ENCODE measurements around the gene PHETA2. TPM values are rescaled to one million over a fixed set of nuclear protein-coding genes. Genes with fewer than 3 reads are reported as not detected.

PHETA2 gene
- total and polyA plus RNA-seq, 2 of the 4 experiments (the other 2 are of a cell fraction) = 6.5 to 10.0 TPM

GRCh38 chr22:42086051-42086450 lies 12.0 kb downstream of the PHETA2 start:
- no TSS peak for BruUV-seq (replicated peaks)
- TF ChIP-seq, protein P1, sequence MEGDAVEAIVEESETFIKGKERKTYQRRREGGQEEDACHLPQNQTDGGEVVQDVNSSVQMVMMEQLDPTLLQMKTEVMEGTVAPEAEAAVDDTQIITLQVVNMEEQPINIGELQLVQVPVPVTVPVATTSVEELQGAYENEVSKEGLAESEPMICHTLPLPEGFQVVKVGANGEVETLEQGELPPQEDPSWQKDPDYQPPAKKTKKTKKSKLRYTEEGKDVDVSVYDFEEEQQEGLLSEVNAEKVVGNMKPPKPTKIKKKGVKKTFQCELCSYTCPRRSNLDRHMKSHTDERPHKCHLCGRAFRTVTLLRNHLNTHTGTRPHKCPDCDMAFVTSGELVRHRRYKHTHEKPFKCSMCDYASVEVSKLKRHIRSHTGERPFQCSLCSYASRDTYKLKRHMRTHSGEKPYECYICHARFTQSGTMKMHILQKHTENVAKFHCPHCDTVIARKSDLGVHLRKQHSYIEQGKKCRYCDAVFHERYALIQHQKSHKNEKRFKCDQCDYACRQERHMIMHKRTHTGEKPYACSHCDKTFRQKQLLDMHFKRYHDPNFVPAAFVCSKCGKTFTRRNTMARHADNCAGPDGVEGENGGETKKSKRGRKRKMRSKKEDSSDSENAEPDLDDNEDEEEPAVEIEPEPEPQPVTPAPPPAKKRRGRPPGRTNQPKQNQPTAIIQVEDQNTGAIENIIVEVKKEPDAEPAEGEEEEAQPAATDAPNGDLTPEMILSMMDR (conservative IDR thresholded peaks at IDR 0.05; ENCODE audit: low read depth, low read length) = no peak
- TF ChIP-seq RAD21 (IDR thresholded peaks at IDR 0.05; ENCODE audit: low read length) (no peak), USF2 (IDR thresholded peaks at IDR 0.05; ENCODE audit: low read depth, low read length) (no peak), SMC3 (IDR thresholded peaks at IDR 0.05; ENCODE audit: low read depth, low read length) (no peak), MXI1 (IDR thresholded peaks at IDR 0.05; ENCODE audit: borderline replicate concordance, low read depth, low read length) (no peak), MAFK (IDR thresholded peaks at IDR 0.05; ENCODE audit: low read depth, low read length) (no peak), POLR2A (IDR thresholded peaks at IDR 0.05; ENCODE audit: low read depth, low read length) (no peak), NFE2L2 (IDR thresholded peaks at IDR 0.05; ENCODE audit: low read depth, low read length) (no peak), RCOR1 (IDR thresholded peaks at IDR 0.05; ENCODE audit: insufficient replicate concordance, low read length) (no peak), FOS (IDR thresholded peaks at IDR 0.05; ENCODE audit: low read depth, low read length) (no peak), BHLHE40 (IDR thresholded peaks at IDR 0.05; ENCODE audit: low read depth, low read length) (no peak), RFX5 (IDR thresholded peaks at IDR 0.05; ENCODE audit: low read depth, low read length) (no peak), CHD1 (IDR thresholded peaks at IDR 0.05; ENCODE audit: low read depth, low read length) (no peak), CEBPB (IDR thresholded peaks at IDR 0.05; ENCODE audit: low read depth, low read length) (no peak), MAZ (IDR thresholded peaks at IDR 0.05; ENCODE audit: borderline replicate concordance, low read depth, low read length) (no peak)
- TF ChIP-seq, protein P2, sequence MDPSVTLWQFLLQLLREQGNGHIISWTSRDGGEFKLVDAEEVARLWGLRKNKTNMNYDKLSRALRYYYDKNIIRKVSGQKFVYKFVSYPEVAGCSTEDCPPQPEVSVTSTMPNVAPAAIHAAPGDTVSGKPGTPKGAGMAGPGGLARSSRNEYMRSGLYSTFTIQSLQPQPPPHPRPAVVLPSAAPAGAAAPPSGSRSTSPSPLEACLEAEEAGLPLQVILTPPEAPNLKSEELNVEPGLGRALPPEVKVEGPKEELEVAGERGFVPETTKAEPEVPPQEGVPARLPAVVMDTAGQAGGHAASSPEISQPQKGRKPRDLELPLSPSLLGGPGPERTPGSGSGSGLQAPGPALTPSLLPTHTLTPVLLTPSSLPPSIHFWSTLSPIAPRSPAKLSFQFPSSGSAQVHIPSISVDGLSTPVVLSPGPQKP (IDR thresholded peaks at IDR 0.05; ENCODE audit: borderline replicate concordance, low read depth, low read length) = no peak
- in situ Hi-C loops (cut with MboI; ENCODE audit: low sequenced_read_pairs) (no loop called here), dilution Hi-C loops (cut with HindIII; ENCODE audit: low sequenced_read_pairs, unreplicated experiment) (no loop called here), intact Hi-C loops (cut with micrococcal nuclease) (no loop called here)
- no peaks in the 10 kb centered on the region for H3K9me3 ChIP-seq (ENCODE audit: control insufficient read depth, insufficient read depth, low read length)
- peaks cover 29 to 56% of the 10 kb centered on the region in 2 experiments for H3K79me1 ChIP-seq (ENCODE audit: low read depth in 1 of 2, low read length in 2 of 2)
- no peak overlapping the region for H2AFZ ChIP-seq (replicated peaks; ENCODE audit: low read length, poor library complexity)
- no peak overlapping the region for H2BK15ac ChIP-seq (ENCODE audit: low read depth, low read length)
- no peaks in the 10 kb centered on the region for H3K27me3 ChIP-seq (ENCODE audit: control insufficient read depth, insufficient read depth, low read length)
- DNase-seq (no peak), ATAC-seq (ENCODE audit: low read depth) (no peak)
- no peak overlapping the region for H4K5ac ChIP-seq (ENCODE audit: low read depth, low read length)
- ChIA-PET POLR2A (ENCODE audit: unreplicated experiment) (no interaction called here), CTCF (no interaction called here)
- H3K27ac ChIP-seq (ENCODE audit: insufficient read depth, low read length) = no peak overlapping the region
- no peak overlapping the region for H3K18ac ChIP-seq (ENCODE audit: low read depth, low read length)
- no peak overlapping the region for H3K9ac ChIP-seq (ENCODE audit: low read depth, low read length)
- H2BK20ac ChIP-seq (ENCODE audit: low read depth, low read length) = no peak overlapping the region
- peaks cover 14% of the 10 kb centered on the region; the same call in 1 of the 2 replicates for H4K20me1 ChIP-seq (ENCODE audit: insufficient read depth, low read length)
- no peak overlapping the region for H2AK5ac ChIP-seq (ENCODE audit: low read depth, low read length)
- no peak overlapping the region for H3K4me2 ChIP-seq (ENCODE audit: low read depth, low read length)
- no peak overlapping the region for H3K56ac ChIP-seq (ENCODE audit: extremely low read depth, insufficient read depth, low read length)
- no peak overlapping the region for H2BK120ac ChIP-seq (ENCODE audit: low read depth, low read length)
- no peak overlapping the region for H2BK5ac ChIP-seq (ENCODE audit: low read depth, low read length, poor library complexity, severe bottlenecking)
- H3K4me3 ChIP-seq (ENCODE audit: insufficient read depth, low read depth, low read length) = no peak overlapping the region
- no peak overlapping the region for H4K91ac ChIP-seq (ENCODE audit: insufficient read depth, low read depth, low read length)
- H3K4me1 ChIP-seq (ENCODE audit: control insufficient read depth, insufficient read depth, low read length) = no peaks in the 10 kb centered on the region
- H2AK9ac ChIP-seq (replicated peaks; ENCODE audit: low read depth, low read length, poor library complexity) = no peak overlapping the region
- peaks cover 19% of the 10 kb centered on the region for H3K36me3 ChIP-seq (ENCODE audit: control insufficient read depth, insufficient read depth, low read length)
- H3K4ac ChIP-seq (ENCODE audit: low read depth, low read length) = no peak overlapping the region
- no peak overlapping the region for H4K8ac ChIP-seq (ENCODE audit: low read depth in 2 of 2, low read length in 2 of 2)
- 88% methylated on average over 5 of the region's 6 CpGs; no CpG with 5 or more reads in 1 of the 2 experiments for WGBS, 2 experiments (ENCODE audit: extremely low coverage in 2 of 2, insufficient read length in 1 of 2)
- no peak overlapping the region for H3K14ac ChIP-seq (replicated peaks; ENCODE audit: low read depth, low read length)
- H3K9me1 ChIP-seq (ENCODE audit: insufficient read depth, low read length) = 0 out of 2 replicates have a peak, but pooled peaks cover 4% of the 10 kb centered on the region
- H3K23ac ChIP-seq (ENCODE audit: low read depth, low read length) = no peak overlapping the region

All from IMR-90 (cell line).